Thoracic aorta endothelial cell (primary cell): Measurements from ENCODE around the gene CPO. TPM values are rescaled to one million over a fixed set of nuclear protein-coding genes. Genes with fewer than 3 reads are reported as not detected.

Source experiments
- total RNA-seq: library from RNA; depleted of rRNA; stranded (reverse); fragments of >200 nt; gene quantifications from 2 replicates; pipeline ENCODE4 v1.2.3, GENCODE V29; 2012

Gene CPO, protein sequence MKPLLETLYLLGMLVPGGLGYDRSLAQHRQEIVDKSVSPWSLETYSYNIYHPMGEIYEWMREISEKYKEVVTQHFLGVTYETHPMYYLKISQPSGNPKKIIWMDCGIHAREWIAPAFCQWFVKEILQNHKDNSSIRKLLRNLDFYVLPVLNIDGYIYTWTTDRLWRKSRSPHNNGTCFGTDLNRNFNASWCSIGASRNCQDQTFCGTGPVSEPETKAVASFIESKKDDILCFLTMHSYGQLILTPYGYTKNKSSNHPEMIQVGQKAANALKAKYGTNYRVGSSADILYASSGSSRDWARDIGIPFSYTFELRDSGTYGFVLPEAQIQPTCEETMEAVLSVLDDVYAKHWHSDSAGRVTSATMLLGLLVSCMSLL
- total RNA-seq = not detected in 2 replicates

DNA sequence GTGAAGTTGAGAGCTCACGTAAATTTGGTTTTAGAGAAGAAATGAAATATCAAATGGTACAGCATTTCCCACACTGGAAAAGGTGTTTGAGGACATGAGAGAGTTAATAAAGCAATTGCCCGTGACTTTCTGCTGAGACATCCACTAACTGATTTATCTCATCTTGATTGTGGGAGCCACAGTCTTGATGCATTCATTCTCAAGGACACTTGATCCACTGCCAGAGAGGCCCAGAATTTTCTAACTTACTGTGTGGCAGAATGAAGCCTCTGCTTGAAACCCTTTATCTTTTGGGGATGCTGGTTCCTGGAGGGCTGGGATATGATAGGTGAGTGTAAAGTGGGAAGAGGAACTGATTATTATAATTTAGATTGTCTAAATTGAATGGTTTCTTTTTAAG lies at the start of gene CPO:
Gene CPO, plus strand, starts transcription at position 179 of the 400 bp plus-strand sequence. Its CDS starts 82 bp downstream, at position 261.

Other genes with a start within 250 kb of the CPO start
- not detected in 2 replicates for gene DYTN, start 221.1 kb upstream of the CPO start, total RNA-seq
- 0.27 and 0.65 TPM in 2 replicates for gene MDH1B, start 174.2 kb upstream of the CPO start, total RNA-seq
- gene FASTKD2, start 173.9 kb upstream of the CPO start, total RNA-seq = 62.1 and 64.5 TPM in 2 replicates
- gene KLF7, start 226.4 kb downstream of the CPO start, total RNA-seq = 32.6 and 42.9 TPM in 2 replicates